ENCODE data around the gene DONSON. TPM values are rescaled to one million over a fixed set of nuclear protein-coding genes. Genes with fewer than 3 reads are reported as not detected.
A peak's percentile ranks its signal among the peaks of the same experiment; 100 is the strongest.

The DONSON gene
- total and polyA plus RNA-seq, 11 donors, result 4.0 to 18.6 (median 5.8) TPM

- intact Hi-C loops (cut with DNase I), result loop anchor here in 5 of 10 donors (5.0 to 10.0 kb wide), 5 partner anchors 46 to 64 kb away; partner anchors contain the start of genes DONSON (in 3 of the 5), DNAJC28 (in 1 of the 5) and TMEM50B (in 1 of the 5)
- Histone ChIP-seq H3K36me3 (peaks cover 0 to 33% (median 30%) of the 10 kb centered on the region in 9 donors), H3K9me3 (no peaks in the 10 kb centered on the region), H3K27ac (peak overlapping the region; percentile 98 to 100 (median 99)), H3K4me3 (peak overlapping the region; percentile 73 to 94 (median 81)), H3K27me3 (no peaks in the 10 kb centered on the region), H3K4me1 (peaks cover 3 to 38% (median 31%) of the 10 kb centered on the region in 12 donors)
- no peak for DNase-seq
- 54 to 60% (median 56%) methylated on average over 19 of the region's 19 CpGs for WGBS, 4 donors
- no peak for ATAC-seq
- TF ChIP-seq POLR2A (IDR thresholded peaks at IDR 0.05) (no peak), CTCF (IDR thresholded peaks at IDR 0.05) (no peak)
Observed at GRCh38 chr21:33541105-33541711, 47.3 kb downstream of the DONSON start.

GRCh38 chr21:33540711-33541104 is 47.8 kb downstream of the DONSON start:
- peaks cover 3 to 33% (median 27%) of the 10 kb centered on the region in 12 donors for H3K4me1 ChIP-seq
- DNase-seq (no peak), ATAC-seq (no peak)
- peaks cover 0 to 36% (median 33%) of the 10 kb centered on the region in 9 donors for H3K36me3 ChIP-seq
- 79 to 86% (median 80%) methylated on average over 3 of the region's 3 CpGs for WGBS, 4 donors
- H3K4me3 ChIP-seq, result peak overlapping the region in 4 of 12 donors; percentile 75 to 94 (median 86)
- no peak for TF ChIP-seq CTCF (IDR thresholded peaks at IDR 0.05)
- no peak for TF ChIP-seq POLR2A (IDR thresholded peaks at IDR 0.05)
- H3K9me3 ChIP-seq, result no peaks in the 10 kb centered on the region
- peak overlapping the region in 5 of 12 donors; percentile 99 to 100 (median 99) for H3K27ac ChIP-seq
- intact Hi-C loops (cut with DNase I), result loop anchor here in 5 of 10 donors (5.0 to 10.0 kb wide), 5 partner anchors 47 to 63 kb away; partner anchors contain the start of genes DONSON (in 3 of the 5), DNAJC28 (in 1 of the 5) and TMEM50B (in 1 of the 5)
- no peaks in the 10 kb centered on the region for H3K27me3 ChIP-seq

GRCh38 chr21:33539616-33540015 is 48.9 kb downstream of the DONSON start:
- Histone ChIP-seq H3K4me1 (peaks cover 0 to 23% (median 16%) of the 10 kb centered on the region in 12 donors), H3K4me3 (no peak overlapping the region), H3K27ac (no peak overlapping the region), H3K27me3 (no peaks in the 10 kb centered on the region), H3K9me3 (no peaks in the 10 kb centered on the region), H3K36me3 (peaks cover 0 to 47% (median 44%) of the 10 kb centered on the region in 9 donors)
- TF ChIP-seq CTCF (IDR thresholded peaks at IDR 0.05) (no peak), POLR2A (IDR thresholded peaks at IDR 0.05) (no peak)
- no peak for DNase-seq
- intact Hi-C loops (cut with DNase I), result loop anchor here in 5 of 10 donors (5.0 to 10.0 kb wide), 5 partner anchors 47 to 62 kb away; partner anchors contain the start of genes DONSON (in 3 of the 5), DNAJC28 (in 1 of the 5) and TMEM50B (in 1 of the 5)
- ATAC-seq, result no peak
- 81 to 84% (median 82%) methylated on average over 4 of the region's 4 CpGs for WGBS, 4 donors

GRCh38 chr21:33537212-33537611 is 51.3 kb downstream of the DONSON start:
- ATAC-seq, result no peak
- Histone ChIP-seq H3K27me3 (no peaks in the 10 kb centered on the region), H3K4me1 (peaks cover 0 to 16% (median 10%) of the 10 kb centered on the region in 12 donors), H3K9me3 (no peaks in the 10 kb centered on the region), H3K36me3 (peaks cover 0 to 71% (median 68%) of the 10 kb centered on the region in 9 donors), H3K4me3 (no peak overlapping the region), H3K27ac (no peak overlapping the region)
- intact Hi-C loops (cut with DNase I), result no loop called here
- WGBS, 4 donors, result 94 to 100% (median 98%) methylated on average over 2 of the region's 2 CpGs
- DNase-seq, result no peak
- TF ChIP-seq CTCF (IDR thresholded peaks at IDR 0.05) (no peak), POLR2A (IDR thresholded peaks at IDR 0.05) (no peak)

Measured in heart left ventricle (tissue), 16 donors.